Raji (cell line): Measurements from ENCODE around the gene SLC19A1.

Experiments
- POLR2A ChIP-seq: IDR thresholded peaks from 2 replicates; pipeline ENCODE4 v1.6.1; 2011; ENCODE audit warnings: low read depth, low read length, control low read depth; ENCODE audit not compliant: insufficient read depth

The SLC19A1 gene

GRCh38 chr21:45504516-45505415 is 37.5 kb downstream of the SLC19A1 start:
- no peak for TF ChIP-seq POLR2A

GRCh38 chr21:45504021-45504515 is 38.2 kb downstream of the SLC19A1 start:
- no peak for TF ChIP-seq POLR2A

GRCh38 chr21:45502600-45502999 is 39.6 kb downstream of the SLC19A1 start:
- TF ChIP-seq POLR2A = no peak

GRCh38 chr21:45502006-45502345 is 40.3 kb downstream of the SLC19A1 start:
- TF ChIP-seq POLR2A = no peak

- TF ChIP-seq POLR2A = no peak
Observed at GRCh38 chr21:45499970-45500577, 42.2 kb downstream of the SLC19A1 start.

- no peak for TF ChIP-seq POLR2A
Observed at GRCh38 chr21:45499201-45499750, 43.0 kb downstream of the SLC19A1 start.

GRCh38 chr21:45498646-45499000 is 43.6 kb downstream of the SLC19A1 start:
- TF ChIP-seq POLR2A = no peak

GRCh38 chr21:45497846-45498645 is 44.2 kb downstream of the SLC19A1 start:
- no peak for TF ChIP-seq POLR2A

- TF ChIP-seq POLR2A = no peak
Observed at GRCh38 chr21:45496968-45497845, 45.0 kb downstream of the SLC19A1 start.

- no peak for TF ChIP-seq POLR2A
Observed at GRCh38 chr21:45496151-45496967, 45.9 kb downstream of the SLC19A1 start.

- no peak for TF ChIP-seq POLR2A
Observed at GRCh38 chr21:45494851-45495680, 47.2 kb downstream of the SLC19A1 start.

GRCh38 chr21:45494135-45494850 is 47.9 kb downstream of the SLC19A1 start:
- TF ChIP-seq POLR2A = no peak
